WERI-Rb-1 (cell line): Measurements from ENCODE around the gene NACC2.

Experiments
- DNase-seq: peaks from one replicate; pipeline ENCODE4 v3.0.0-alpha.2; 2020
- H3K27ac ChIP-seq: fragments of 250-450 bp; sonication (Bioruptor Pico); 2 replicates; pipeline ENCODE4 v1.5.1; 2020; ENCODE audit warnings: mild to moderate bottlenecking, moderate library complexity
- H3K27me3 ChIP-seq: fragments of 250-450 bp; sonication (Bioruptor Pico); 2 replicates; pipeline ENCODE4 v1.5.1; 2021; ENCODE audit warnings: mild to moderate bottlenecking, low read depth, moderate library complexity; ENCODE audit not compliant: insufficient read depth, severe bottlenecking
- H3K36me3 ChIP-seq: fragments of 250-450 bp; sonication (Bioruptor Pico); 2 replicates; pipeline ENCODE4 v1.5.1; 2020; ENCODE audit warnings: mild to moderate bottlenecking, moderate library complexity
- H3K4me3 ChIP-seq: 2 replicates; pipeline ENCODE4 v1.5.1; 2011; ENCODE audit warnings: low read depth, mild to moderate bottlenecking, control low read depth, low read length
- H3K9me3 ChIP-seq: fragments of 250-450 bp; sonication (Bioruptor Pico); 2 replicates; pipeline ENCODE4 v1.5.1; 2021; ENCODE audit warnings: mild to moderate bottlenecking, moderate library complexity; ENCODE audit not compliant: severe bottlenecking
- TF ChIP-seq, protein P1 (sequence below): IDR thresholded peaks from 2 replicates; pipeline ENCODE4 v1.5.1; 2011; ENCODE audit warnings: low read depth, mild to moderate bottlenecking, control low read depth, inconsistent platforms, low read length

Gene NACC2

DNA sequence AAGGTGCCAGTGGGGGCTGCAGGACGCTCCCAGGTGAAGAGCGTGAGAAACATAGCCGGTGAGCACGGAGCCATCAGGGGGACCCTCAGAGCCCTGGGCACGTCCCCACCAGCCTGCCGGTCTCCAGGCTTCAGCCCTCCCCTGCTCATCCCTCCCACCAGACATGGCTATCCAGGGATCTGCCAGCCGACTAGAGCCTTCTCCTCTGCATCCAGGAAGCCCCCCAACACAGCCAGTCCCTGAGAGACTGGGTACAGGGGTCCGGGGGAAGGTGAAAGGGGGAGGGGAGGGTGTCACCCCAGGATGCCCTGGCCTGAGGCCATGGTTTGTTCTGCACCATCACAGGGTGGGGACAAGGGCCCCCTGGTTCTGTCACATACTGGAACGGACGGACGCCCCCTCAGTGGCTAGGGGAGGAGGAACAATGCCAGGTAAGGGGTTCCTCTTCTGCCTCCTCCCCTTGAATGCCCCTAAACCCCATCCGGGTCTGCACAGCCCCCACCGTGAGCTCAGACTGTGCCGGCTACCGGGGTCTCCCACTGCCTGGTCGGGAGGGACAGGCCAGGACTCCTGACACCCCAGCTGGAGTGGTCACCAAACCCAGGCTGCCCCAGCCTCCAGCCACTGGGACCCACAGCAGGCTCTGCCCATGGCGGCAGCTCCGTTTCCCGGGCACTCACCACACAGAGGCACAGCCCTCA lies 34.3 kb downstream of the NACC2 start:
- H3K27ac ChIP-seq, result no peak overlapping the region
- TF ChIP-seq, protein P1, sequence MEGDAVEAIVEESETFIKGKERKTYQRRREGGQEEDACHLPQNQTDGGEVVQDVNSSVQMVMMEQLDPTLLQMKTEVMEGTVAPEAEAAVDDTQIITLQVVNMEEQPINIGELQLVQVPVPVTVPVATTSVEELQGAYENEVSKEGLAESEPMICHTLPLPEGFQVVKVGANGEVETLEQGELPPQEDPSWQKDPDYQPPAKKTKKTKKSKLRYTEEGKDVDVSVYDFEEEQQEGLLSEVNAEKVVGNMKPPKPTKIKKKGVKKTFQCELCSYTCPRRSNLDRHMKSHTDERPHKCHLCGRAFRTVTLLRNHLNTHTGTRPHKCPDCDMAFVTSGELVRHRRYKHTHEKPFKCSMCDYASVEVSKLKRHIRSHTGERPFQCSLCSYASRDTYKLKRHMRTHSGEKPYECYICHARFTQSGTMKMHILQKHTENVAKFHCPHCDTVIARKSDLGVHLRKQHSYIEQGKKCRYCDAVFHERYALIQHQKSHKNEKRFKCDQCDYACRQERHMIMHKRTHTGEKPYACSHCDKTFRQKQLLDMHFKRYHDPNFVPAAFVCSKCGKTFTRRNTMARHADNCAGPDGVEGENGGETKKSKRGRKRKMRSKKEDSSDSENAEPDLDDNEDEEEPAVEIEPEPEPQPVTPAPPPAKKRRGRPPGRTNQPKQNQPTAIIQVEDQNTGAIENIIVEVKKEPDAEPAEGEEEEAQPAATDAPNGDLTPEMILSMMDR, result no peak
- no peaks in the 10 kb centered on the region for H3K36me3 ChIP-seq
- no peaks in the 10 kb centered on the region for H3K27me3 ChIP-seq
- H3K4me3 ChIP-seq, result no peak overlapping the region
- no peaks in the 10 kb centered on the region for H3K9me3 ChIP-seq
- DNase-seq, result no peak

DNA sequence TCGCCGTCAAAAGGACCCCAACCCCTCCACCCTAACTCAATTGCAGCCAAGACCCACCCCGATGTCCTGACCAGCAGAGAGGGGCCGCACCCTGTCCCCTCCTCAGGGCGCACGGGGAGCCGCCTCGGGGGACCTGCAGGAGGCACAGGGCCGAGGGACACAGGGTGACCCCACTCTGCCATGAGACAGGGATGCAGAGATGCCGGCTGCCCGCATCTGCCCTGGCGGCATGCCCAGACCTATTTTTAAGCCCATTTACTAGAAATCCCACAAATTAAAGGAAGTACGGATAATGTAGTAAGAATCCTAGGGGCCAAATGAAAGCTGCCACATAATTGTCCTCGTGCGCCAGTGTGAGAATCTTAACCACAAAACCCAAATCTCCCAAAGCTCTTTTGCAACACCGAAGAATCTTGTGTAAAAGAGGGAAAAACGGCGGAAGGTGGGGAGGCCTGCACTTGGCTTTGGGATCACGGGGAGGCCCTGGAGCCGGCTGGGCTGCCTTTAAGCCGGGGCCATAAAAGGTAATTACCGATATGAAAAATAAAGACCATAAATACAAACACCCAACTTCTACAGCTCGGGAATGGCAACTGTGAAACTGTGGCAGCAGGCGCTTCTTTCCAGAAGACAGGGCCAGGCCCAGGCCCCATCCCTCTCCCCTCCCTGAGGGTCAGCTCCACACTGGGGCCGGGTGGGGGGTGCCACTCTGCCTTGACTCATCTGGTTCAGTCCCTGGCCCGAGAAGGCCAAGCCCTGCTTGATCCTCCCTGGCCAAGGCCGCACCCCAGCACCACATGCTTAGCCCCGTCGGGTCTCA lies 35.0 kb downstream of the NACC2 start:
- no peaks in the 10 kb centered on the region for H3K36me3 ChIP-seq
- DNase-seq, result no peak
- no peaks in the 10 kb centered on the region for H3K9me3 ChIP-seq
- H3K27ac ChIP-seq, result no peak overlapping the region
- TF ChIP-seq, protein P1, result no peak
- no peak overlapping the region for H3K4me3 ChIP-seq
- no peaks in the 10 kb centered on the region for H3K27me3 ChIP-seq

DNA sequence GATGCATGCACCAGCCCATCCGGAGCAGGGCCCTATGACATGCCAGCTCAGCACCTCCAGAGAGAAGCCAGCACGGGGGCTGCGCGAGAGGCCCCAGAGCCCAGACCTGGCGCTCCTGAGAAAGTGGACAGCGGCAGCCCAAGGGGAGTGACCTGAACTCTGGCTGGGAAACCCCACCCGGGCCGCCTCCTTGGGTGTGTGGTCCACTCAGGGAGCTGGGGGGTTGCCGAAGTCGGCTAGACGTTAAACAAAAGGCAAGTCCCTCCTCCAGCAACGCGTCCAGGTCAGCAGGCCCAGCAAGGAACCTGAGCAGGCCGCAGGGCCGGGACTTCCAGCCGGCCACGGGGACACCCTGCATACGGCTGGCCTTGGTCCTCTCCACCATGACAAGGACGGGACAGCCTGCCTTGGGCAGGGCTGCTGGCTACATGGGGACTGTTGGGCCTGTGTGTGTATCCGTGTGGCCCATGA lies 35.7 kb downstream of the NACC2 start:
- H3K27ac ChIP-seq, result no peak overlapping the region
- H3K36me3 ChIP-seq, result no peaks in the 10 kb centered on the region
- H3K27me3 ChIP-seq, result no peaks in the 10 kb centered on the region
- no peak for DNase-seq
- H3K4me3 ChIP-seq, result no peak overlapping the region
- no peaks in the 10 kb centered on the region for H3K9me3 ChIP-seq
- TF ChIP-seq, protein P1, result no peak

DNA sequence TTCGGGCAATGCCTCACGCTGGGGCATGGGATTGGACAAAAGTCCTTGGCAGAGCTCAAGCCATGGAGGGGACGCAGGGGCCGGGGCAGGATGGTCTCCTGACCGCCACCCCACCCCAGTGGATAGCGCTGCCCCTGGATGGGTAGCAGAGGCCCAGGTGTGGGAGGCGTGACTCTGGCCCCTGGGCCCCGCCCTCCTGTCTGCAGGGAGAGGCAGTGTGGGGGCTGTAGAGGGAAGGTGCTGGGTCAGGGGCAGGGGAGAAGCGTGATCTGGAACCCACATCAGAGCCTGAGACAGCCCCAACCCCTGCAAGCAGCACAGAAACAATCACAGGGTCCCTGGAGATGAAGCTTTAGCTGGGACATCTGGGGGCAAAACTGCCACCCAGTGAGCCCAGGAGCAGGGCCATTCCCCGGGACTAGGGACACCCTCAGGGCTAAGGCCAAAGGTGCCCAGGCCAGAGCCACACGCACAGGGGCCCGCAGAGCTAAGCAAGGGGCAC lies 36.2 kb downstream of the NACC2 start:
- H3K27ac ChIP-seq, result no peak overlapping the region
- no peak for DNase-seq
- no peak overlapping the region for H3K4me3 ChIP-seq
- H3K9me3 ChIP-seq, result no peaks in the 10 kb centered on the region
- H3K27me3 ChIP-seq, result no peaks in the 10 kb centered on the region
- no peaks in the 10 kb centered on the region for H3K36me3 ChIP-seq
- TF ChIP-seq, protein P1, result no peak

DNA sequence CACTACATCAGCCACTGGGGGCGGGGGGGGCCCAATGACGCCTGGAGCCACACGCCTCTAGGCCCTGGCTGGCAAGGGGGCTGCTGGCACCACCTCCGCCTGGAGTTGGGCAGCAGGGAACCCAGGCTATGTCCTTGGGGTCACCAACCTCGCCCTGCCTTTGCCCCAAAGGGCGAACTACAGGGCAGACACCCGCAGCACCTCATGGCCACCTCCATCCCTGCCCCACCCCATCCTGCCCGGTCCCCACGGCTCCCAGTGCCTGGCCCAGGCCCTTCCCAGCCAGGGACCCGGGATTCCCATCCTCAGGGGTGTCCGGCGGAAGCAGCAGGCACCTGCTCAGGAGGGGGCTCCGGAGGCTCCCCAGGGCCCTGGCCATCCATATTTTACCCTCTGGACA lies 37.0 kb downstream of the NACC2 start:
- H3K36me3 ChIP-seq, result no peaks in the 10 kb centered on the region
- DNase-seq, result no peak
- H3K27ac ChIP-seq, result no peak overlapping the region
- H3K4me3 ChIP-seq, result no peak overlapping the region
- H3K27me3 ChIP-seq, result no peaks in the 10 kb centered on the region
- H3K9me3 ChIP-seq, result no peaks in the 10 kb centered on the region
- TF ChIP-seq, protein P1, result no peak
